Measurements from ENCODE around the gene IL12RB2.

IL12RB2 gene, protein sequence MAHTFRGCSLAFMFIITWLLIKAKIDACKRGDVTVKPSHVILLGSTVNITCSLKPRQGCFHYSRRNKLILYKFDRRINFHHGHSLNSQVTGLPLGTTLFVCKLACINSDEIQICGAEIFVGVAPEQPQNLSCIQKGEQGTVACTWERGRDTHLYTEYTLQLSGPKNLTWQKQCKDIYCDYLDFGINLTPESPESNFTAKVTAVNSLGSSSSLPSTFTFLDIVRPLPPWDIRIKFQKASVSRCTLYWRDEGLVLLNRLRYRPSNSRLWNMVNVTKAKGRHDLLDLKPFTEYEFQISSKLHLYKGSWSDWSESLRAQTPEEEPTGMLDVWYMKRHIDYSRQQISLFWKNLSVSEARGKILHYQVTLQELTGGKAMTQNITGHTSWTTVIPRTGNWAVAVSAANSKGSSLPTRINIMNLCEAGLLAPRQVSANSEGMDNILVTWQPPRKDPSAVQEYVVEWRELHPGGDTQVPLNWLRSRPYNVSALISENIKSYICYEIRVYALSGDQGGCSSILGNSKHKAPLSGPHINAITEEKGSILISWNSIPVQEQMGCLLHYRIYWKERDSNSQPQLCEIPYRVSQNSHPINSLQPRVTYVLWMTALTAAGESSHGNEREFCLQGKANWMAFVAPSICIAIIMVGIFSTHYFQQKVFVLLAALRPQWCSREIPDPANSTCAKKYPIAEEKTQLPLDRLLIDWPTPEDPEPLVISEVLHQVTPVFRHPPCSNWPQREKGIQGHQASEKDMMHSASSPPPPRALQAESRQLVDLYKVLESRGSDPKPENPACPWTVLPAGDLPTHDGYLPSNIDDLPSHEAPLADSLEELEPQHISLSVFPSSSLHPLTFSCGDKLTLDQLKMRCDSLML

DNA sequence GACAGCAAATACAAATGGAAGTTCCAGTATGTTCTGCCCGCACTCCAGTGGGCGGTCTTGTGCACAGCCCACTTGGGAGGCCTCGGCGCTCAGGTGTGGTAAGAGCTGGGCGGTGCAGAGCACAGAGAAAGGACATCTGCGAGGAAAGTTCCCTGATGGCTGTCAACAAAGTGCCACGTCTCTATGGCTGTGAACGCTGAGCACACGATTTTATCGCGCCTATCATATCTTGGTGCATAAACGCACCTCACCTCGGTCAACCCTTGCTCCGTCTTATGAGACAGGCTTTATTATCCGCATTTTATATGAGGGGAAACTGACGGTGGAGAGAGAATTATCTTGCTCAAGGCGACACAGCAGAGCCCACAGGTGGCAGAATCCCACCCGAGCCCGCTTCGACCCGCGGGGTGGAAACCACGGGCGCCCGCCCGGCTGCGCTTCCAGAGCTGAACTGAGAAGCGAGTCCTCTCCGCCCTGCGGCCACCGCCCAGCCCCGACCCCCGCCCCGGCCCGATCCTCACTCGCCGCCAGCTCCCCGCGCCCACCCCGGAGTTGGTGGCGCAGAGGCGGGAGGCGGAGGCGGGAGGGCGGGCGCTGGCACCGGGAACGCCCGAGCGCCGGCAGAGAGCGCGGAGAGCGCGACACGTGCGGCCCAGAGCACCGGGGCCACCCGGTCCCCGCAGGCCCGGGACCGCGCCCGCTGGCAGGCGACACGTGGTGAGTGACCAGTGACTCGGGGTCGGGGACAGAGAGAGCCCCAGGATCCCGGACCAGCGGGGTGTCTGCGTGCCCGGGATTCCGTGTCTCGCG lies at the start of gene IL12RB2:
TSS of gene IL12RB2 (plus strand) at position 623 of the 810 bp plus-strand sequence. CDS start 12,496 bp downstream, outside the sequence.
- DNase-seq, result peak; percentile 10

DNA sequence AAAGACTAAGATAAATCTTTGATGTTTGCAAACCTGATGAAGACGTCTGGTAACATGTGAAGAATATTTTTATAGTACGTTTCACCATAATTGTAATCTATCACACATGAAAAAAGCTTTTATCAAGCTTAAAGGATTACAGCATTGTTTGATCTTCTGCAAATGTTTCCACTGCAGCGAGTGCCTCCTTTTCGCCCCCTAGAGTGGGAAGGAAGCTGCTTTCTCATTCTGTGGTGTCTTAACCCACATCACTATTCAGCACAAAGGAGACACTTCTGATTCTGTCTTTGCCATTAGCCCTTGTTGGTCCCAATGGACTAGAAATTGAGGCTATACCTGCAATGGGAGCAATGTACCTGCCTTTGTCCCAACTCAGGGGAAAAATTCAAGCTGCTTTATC lies 46.0 kb upstream of the IL12RB2 start:
- no peak for DNase-seq

DNA sequence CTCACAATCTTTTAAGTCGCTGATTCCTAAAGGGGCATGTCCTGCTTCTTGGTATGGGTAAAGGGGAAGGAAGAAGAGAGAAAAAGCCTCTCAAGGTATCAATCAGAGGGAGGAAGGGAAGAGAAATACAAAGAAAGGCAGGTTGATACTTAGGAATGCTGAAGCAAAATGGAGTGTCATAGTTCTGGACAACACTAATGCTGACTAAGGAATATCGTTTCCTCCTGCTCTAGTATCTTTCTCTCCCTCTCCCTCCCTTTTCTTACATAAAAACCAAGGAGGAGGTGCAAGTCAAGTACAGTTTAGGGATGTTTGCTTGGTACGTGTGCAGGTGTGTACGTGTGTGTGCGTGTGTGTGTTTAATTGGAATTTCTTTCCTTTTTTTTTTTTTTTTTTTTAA lies 44.9 kb upstream of the IL12RB2 start:
- no peak for DNase-seq

DNA sequence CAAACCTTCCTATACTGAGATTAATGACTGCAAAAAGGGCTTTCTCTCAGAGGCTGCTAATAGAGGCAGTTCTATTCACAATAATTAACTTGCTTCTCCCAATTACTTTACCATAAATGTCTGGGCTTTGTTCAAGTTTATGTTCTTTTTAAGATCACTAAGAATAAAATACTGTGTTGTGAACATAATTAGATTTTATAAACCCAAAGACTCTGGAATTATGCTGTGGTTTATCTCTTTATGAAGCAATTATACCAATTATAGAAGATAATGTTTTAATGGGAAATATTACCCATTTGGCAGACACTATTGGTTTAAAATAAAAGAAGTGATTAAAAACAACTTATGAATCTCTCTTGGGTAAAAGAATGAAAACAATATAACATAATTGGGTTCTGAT lies 43.5 kb upstream of the IL12RB2 start:
- no peak for DNase-seq

DNA sequence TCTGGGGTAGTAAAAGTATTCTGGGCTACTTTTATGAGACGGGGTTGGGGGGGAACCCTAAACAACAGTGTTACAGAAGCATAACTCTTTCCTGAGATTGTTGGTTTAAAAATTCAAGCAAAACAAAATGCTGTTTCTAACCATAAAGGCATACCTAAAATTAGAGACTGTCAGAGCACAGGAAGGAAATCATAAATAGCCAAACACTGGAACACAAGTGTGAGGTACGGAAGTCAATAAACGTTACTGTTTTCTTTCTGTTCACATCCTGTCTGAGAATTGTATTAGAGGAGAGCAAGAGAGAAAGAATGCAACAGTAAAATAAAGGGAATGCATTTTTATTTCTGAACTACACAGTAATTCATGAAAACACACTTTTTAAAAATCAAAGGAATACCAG lies 42.8 kb upstream of the IL12RB2 start:
- no peak for DNase-seq

DNA sequence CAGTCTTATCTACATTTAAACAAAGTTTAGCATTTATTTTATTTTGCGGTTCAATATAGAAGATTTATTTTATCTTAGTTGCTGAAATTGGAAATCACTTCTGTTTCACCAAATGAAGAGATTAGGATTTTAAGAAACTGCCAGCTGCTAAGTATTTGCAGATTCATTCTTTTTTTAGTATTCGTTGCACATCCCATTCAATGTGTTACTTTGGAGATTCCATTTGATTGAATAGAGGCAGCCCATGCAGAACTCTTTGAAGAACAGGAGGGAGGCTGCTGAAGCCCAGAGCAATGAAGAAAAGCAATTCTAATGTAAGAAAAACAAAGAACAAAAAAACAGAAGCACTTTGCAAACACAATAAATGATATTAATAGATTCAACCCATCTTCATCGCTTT lies 38.6 kb upstream of the IL12RB2 start:
- DNase-seq, result no peak

DNA sequence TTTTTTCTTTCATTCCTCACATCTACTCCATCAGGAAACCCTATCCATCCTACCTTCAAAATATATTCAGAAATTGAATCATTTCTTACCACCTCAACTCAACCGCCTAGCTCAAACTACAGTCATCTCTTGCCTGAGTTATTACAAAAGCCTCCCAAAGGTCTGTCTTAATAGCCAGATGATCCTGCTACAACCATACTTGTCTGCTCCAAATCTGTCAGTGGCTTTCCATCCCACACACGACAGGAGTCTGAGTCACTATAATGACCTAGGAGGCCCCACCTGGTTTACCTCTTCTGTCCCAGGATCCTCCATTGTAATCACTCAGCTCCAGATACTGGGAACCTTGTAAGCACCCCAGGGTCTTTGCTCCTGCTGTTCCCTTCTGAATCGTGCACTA lies 37.1 kb upstream of the IL12RB2 start:
- no peak for DNase-seq

DNA sequence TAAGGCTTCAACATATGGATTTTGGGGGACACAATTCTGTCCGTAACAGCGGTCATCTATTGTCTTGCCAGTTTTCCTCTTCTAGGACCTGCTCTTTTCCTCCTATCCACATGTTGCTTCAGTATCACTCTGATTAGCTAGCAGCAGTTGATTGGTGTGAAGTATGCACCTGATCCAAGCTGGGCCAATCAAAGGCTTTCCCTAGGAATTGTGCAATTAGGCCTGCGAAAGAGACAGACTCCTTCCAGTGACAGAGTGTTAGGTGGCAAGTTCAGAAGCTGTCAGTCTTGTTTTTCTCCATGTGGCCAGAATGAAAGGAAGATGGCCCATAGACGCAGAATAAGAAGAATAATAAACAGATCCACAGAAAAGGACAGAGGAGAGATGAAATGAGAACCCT lies 34.1 kb upstream of the IL12RB2 start:
- no peak for DNase-seq

DNA sequence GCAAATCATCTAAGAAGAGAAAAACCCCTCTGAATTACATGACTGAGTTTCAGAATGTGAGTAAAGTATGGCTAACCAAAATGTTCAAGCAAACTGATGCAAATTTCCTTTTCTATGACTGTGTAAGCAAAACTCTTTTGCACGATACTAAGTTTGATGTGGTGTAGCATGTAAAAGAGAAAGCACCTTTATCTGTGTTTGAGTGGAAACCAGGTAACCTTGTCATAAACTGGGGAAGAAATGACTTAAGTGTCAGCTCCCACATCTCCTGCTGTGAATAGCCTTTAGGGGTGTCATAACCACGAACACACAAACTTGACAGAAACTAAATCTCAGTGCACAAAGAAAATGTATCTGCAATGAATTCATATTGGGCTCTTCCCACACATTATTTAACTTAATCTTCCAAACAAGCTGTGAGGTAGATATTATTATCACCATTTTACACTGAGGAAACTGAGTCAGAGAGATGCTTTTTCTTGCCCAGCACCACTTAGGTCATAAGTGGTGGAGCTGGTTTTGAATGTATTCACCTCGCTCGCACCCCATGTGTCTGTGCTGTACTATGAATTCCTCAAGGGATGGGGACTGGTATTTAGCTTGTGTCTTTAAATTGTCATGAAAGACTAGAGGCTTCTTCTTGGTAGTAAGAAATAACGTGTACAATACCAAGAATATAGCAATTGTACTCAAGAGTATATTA lies 32.9 kb upstream of the IL12RB2 start:
- DNase-seq, result no peak

DNA sequence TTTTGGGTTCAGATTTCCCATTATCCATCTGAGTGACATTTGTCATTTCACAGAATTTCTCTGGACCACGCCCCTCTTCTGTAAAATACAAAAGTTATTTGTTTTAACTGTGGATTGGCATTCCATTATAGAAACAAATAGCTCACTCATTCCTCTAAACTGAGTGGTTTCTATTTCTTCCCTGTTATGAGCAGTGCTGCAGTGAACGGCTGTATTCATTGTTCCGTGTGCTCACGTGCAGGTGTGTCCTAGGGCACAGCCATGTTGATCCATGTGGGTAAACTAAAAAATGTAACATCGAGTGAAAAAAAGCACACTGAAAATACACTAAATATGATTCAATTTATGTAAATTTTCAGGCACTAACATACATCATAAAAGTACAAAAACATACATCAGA lies 27.0 kb upstream of the IL12RB2 start:
- no peak for DNase-seq

DNA sequence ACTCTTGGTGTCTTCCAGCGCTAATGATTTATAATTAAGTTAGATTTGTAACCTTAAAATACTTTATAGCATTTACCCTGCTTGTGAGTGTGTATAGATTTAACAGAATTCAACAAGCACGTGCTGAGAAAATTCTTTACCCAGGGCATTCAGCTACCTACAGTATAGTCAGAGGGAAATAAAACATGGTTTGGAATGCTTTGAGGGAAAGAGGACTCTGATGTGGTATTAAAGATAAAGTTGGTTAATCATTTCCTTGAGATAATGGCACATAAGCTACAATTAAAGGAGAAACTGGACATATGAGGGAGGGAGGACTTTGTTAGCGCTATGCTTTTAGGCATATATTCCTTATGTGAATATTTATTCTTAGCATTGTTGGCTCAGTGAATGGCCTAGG lies 26.4 kb upstream of the IL12RB2 start:
- no peak for DNase-seq

DNA sequence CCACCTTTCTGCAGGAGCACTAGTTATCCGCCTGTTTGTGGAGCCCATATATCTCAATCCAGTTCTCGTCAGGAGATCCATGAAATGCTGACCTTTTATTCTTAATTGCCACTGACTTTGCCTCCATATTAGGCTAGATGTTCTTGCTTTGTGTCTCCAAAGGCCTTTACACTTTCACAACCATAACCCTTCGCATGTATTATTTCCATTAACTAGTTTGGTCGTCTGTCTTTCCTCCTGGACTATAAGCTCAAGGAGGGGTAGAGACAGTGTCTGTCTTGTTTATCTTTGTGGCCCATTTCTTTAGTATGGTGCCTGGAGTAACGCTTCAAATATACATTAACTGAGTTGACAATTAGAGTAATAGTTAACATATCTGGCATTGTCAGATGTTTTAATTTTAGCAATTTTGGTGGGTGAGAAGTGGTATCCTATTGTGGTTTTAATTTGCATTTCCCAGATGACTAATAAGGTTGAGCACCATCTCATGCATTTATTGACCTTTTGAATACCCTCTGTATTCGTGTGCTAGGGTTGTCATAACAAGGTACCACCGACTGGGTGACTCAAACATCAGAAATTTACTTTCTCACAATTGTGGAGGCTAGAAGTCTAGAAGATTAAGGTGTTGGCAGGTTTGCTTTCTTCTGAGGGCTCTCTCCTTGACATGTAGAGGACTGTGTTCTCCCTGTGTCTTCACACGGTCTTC lies 21.7 kb upstream of the IL12RB2 start:
- no peak for DNase-seq

DNA sequence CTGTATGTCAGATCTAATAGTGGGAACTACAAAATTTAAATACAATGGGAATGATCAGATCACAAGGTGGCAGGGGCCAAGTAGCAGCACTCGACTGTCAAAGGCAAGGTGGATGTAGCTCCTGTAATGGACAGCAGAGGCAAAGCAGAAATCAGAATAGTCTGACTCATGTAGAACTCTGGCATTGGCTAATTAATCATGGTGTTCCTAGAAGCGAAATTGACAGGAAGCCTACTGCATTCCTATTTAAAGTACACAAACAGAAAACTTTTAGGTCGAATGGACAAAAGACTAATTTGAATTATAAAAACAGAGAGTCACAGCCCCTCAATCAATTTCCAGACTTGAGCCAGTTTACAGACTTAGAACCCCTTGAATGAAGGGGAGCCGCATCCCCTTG lies 17.4 kb upstream of the IL12RB2 start:
- DNase-seq, result no peak

DNA sequence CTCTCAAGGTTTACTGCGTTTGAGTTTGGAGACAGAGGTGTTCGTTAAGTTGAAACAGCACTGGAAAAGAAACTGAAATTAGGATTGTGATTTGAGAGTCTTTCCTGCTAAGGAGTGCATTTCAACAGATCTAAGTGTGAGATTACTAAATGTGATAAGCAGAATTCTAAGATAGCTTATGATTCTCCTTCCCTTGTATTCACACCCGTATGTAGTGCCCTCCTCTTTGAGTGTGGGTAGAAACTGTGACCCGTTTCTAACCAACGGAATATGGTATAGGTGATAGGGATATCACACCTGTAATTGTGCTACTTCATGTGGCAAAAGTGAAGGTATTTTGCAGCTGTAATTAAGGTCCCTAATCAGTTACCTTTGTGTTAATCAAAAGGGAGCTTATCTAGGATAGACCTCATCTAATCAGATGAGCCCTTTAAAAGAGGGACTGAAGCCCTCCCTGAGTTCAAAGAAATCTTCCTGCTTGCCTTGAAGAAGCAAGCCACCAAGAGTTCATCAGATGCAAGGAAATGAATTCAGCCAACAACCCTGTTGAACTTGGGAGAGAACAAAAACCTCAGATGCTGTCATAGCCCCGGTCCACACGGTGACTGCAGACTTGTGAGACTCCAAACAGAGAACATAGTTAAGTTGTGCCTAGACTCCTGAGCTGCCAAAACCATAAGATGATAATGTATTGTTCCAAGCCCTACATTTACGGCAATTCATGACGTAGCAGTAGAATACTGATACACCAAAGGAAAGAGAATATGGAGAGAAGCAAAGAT lies 12.6 kb upstream of the IL12RB2 start:
- no peak for DNase-seq

DNA sequence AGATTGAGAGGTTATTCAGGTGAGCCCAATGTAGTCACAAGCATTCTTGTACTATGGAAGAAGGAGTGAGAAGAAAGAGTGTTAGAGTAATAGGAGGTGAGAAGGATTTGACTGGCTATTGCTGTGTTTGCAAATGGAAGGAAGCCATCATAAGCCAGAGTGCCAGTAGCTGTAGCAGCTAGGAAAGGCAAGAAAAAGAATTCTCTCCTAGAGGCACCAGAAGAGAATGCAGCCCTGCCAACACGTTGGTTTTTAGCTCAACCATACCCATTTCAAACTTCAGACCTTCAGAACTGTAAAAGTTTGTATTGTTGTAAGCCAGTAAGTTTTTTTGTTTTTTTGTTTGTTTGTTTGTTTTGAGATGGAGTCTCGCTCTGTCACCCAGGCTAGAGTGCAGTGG lies 8.9 kb upstream of the IL12RB2 start:
- no peak for DNase-seq

DNA sequence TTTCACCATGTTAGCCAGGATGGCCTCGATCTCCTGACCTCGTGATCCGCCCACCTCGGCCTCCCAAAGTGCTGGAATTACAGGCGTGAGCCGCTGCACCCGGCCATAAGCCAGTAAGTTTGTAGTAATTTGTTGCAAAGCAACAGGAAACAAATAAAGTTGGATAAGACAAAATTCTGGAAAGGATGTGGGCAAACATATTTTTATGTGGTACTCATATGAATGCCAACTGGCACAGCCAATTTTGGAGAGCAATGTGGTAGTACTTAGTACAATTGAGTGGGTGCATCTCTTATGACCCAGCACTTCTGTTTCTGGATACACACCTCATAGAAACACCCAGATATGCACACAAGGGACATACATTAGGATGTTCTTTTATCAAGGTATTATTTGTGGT lies 8.4 kb upstream of the IL12RB2 start:
- no peak for DNase-seq

DNA sequence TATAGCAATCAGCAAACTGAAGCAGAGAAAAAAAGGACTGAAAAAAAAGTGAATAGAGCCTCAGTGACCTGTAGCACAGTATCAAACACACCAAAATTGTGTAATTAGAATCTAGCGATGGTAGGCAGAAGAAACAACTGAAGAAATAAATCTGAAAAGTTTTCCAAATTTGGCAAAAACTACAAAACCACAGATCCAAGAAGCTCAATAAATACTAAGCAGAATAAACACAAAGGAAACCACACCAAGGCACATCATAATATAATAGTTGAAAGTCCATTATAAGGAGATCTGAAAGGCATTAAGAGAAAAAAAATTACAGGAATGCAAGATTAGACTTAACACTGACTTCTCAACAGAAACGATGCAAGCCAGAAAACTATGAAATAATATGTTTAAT lies 7.1 kb upstream of the IL12RB2 start:
- DNase-seq, result no peak

DNA sequence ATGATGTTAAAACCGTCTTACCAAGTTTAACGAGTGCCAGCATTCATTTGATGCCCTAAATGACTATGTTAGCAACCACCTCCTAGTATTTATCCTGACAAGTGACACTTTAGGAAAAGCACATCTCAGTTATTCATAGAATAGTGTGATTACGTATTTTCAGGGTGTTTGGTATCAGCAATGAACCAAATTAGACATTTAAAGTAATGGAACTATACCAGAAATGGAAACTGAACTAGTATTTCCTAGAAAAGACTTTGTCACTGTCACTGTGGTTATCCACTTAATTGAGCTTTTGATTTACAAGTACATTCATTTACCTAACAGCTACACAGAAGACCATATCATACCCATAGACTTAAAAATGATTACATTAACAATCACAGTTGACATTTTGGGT lies 3.6 kb upstream of the IL12RB2 start:
- no peak for DNase-seq

DNA sequence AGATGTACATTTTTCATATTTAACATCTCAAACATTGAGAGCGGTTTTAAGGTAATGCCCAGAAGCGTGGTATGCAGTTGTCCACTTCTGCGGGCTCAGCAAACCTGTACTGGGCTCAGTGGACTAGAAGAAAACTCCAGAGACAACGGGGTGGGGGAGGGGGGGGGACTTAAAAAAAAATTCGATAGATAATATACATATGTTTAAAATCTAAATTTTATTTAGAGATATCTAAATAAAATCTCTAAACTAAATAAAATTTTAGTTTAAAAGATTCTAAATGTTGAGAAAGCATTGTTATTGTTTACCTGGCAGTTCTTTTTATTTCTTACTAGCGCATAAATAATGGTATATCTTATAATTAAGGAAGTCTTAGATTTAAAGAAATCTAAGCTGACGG lies 1.1 kb upstream of the IL12RB2 start:
- DNase-seq, result no peak

DNA sequence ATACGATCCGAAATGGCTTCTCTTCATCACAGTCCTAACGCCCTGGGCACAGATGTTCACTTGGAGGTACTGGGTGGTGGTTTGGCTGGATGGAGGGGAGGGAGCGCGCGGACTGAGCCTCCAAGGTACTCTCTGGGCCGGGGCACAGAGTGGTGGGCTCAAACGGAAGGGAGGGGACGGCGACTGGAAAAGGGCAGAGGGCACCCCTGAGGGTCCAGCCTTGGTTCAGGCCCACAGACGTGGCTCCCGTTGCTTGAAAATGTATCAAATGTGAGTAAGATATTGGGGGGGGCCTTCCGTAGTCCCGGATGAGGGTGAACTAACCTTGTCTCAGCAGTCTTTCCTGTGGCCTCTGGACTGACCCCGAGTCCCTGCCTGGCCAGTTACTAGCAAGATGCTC lies 463 bp downstream of the IL12RB2 start:
- no peak for DNase-seq

DNA sequence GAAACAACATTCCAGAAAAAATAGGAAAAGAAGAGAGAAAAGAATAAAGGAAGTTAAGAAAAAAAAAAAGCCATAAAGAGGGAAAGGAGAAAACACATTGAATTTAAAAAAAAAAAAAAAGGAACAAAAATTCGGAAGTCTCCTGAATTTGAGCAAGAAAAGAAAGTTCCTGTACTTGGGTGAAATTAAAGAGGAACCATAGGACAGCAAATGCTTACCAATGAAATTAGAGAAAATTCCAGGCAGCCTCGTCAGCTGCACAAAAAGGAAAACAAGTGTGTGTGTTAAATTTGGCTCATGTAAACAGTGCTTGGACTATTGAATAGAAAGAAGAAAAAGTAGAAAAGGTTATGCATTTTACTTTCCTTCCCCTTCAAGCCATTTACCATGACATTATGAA lies 4.9 kb downstream of the IL12RB2 start:
- no peak for DNase-seq

Measured in NCI-H1092 treated with DMSO at 0.1 percent for 48 hours (cell line).